ENCODE data around the gene SHD. TPM values are rescaled to one million over a fixed set of nuclear protein-coding genes. Genes with fewer than 3 reads are reported as not detected.

Gene SHD
- total RNA-seq, 1 donor = not detected

DNA sequence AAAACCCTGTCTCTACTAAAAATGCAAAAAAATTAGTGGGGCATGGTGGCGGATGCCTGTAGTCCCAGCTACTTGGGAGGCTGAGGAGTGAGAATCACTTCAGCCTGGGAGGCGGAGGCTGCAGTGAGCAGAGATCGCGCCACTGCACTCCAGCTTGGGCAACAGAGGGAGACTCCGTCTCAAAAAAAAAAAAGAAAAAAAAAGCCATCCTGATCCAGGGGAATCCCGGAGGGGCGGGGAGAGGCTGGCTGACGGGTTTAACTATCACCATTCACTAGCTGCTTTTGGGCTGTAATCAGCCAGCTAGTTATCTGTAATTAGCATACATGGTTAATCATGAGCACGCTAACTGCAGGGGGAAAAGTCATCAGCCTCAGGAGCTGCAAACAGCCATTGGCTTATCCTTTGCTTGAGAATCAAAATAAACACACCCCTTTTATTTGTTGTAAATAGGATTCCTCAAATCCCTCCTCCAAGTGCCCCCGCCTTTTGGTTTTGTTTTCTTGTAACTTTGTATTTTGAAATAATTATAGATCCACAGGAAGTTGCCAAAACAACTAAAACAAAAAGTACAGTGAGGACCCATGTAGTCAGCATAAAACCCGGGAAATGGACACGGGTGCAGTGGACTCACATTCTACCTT, 34.9 kb downstream of the SHD start:
- DNase-seq (ENCODE audit: low read depth) = peak; percentile 26
- no peak overlapping the region for H3K4me3 ChIP-seq (ENCODE audit: low read depth, low read length)
- TF ChIP-seq, protein P1, sequence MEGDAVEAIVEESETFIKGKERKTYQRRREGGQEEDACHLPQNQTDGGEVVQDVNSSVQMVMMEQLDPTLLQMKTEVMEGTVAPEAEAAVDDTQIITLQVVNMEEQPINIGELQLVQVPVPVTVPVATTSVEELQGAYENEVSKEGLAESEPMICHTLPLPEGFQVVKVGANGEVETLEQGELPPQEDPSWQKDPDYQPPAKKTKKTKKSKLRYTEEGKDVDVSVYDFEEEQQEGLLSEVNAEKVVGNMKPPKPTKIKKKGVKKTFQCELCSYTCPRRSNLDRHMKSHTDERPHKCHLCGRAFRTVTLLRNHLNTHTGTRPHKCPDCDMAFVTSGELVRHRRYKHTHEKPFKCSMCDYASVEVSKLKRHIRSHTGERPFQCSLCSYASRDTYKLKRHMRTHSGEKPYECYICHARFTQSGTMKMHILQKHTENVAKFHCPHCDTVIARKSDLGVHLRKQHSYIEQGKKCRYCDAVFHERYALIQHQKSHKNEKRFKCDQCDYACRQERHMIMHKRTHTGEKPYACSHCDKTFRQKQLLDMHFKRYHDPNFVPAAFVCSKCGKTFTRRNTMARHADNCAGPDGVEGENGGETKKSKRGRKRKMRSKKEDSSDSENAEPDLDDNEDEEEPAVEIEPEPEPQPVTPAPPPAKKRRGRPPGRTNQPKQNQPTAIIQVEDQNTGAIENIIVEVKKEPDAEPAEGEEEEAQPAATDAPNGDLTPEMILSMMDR (IDR thresholded peaks at IDR 0.05; ENCODE audit: insufficient read depth, low read depth, low read length) = no peak

DNA sequence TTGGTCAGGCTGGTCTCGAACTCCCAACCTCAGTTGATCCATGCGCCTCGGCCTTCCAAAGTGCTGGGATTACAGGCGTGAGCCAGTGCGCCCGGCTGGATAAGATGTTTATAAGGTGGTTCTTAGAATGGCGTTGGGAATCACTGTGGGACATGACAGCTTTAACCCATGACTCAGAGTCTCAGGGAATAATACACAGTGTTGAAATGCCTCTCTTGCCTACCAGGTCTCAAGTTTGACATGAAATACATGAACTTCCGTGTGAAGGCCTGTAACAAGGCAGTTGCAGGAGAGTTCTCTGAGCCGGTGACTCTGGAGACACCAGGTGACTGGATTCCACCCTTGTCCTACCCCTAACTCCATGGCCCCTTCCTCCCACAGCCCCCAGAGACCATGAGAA, 37.9 kb downstream of the SHD start:
- TF ChIP-seq, protein P1 (IDR thresholded peaks at IDR 0.05; ENCODE audit: insufficient read depth, low read depth, low read length) = no peak
- DNase-seq (ENCODE audit: low read depth) = peak; percentile 13

DNA sequence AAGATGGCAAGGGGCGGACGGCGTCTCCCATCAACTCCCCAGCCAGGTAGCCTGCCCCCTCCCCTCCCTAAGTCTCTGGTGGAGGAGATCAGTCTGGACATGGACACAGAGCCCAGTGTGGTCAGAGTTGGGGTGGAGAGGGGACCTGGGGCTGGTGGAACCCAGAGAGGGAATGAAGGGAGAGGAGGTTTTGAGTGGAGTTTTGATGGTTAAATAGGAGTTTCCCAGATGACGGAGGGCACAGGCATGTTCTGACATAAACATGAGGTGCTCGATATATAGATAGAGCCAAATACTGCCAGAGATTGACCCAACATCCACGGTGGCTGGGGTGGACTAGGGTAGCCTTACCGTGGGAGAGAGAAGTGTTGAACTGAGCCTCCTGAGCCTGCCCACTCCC, 39.4 kb downstream of the SHD start:
- TF ChIP-seq, protein P1 (IDR thresholded peaks at IDR 0.05; ENCODE audit: insufficient read depth, low read depth, low read length) = no peak
- DNase-seq (ENCODE audit: low read depth) = no peak
- no peak overlapping the region for H3K4me3 ChIP-seq (ENCODE audit: low read depth, low read length)

More for the DNA sequence above, 37.9 kb downstream of the SHD start:
- no peak overlapping the region for H3K4me3 ChIP-seq (ENCODE audit: low read depth, low read length)

DNA sequence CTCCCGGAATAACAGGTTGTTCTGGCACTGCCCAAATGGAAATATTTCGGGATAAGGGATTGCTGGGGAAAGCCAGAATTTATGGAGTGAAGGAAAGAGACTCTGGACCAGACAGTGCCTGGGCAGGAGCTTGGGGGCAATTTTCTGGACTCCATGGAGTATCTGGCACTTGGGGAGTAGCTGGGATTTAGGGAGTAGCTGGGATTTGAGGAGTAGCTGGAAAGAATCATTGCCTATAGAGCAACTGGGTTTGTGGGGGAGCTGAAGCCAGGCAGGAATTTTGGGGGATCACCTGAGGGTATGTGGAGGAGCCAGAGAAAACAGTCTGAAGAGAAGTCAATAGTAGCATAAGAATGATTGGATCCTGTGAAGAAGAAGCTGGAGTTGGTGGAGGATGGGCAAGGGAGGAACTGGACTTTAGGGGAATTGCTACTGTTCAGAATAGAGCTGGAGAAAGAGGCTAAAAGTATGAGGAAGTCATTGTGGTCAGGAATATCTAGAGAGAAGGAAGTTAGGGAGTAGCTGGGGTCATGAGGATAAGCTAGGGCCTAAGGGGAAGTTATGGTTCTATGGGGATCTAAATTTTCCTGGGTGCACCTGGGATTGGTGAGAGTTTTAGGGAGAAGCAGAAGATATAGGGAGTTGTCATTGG, 40.1 kb downstream of the SHD start:
- H3K4me3 ChIP-seq (ENCODE audit: low read depth, low read length) = no peak overlapping the region
- DNase-seq (ENCODE audit: low read depth) = no peak
- TF ChIP-seq, protein P1 (IDR thresholded peaks at IDR 0.05; ENCODE audit: insufficient read depth, low read depth, low read length) = no peak

DNA sequence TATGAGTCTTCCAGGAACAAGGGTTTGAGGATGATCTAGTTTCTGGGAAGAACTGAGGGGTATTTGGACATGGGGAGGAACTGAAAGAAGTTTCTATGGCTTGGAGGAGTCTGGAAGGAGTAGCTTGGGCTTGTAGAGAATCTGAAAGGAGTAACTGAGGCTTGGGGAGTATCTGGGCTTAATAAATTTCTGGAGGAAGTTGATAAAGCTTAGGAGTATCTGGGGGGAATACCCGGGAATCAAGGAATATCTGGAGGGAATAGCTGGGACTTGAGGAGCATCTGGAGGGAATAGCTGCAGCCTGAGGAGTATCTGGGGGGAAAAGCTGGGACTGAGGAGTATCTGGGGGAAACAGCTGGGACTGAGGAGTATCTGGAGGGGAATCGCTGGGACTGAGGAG, 41.4 kb downstream of the SHD start:
- DNase-seq (ENCODE audit: low read depth) = no peak
- TF ChIP-seq, protein P1 (IDR thresholded peaks at IDR 0.05; ENCODE audit: insufficient read depth, low read depth, low read length) = no peak
- H3K4me3 ChIP-seq (ENCODE audit: low read depth, low read length) = no peak overlapping the region

DNA sequence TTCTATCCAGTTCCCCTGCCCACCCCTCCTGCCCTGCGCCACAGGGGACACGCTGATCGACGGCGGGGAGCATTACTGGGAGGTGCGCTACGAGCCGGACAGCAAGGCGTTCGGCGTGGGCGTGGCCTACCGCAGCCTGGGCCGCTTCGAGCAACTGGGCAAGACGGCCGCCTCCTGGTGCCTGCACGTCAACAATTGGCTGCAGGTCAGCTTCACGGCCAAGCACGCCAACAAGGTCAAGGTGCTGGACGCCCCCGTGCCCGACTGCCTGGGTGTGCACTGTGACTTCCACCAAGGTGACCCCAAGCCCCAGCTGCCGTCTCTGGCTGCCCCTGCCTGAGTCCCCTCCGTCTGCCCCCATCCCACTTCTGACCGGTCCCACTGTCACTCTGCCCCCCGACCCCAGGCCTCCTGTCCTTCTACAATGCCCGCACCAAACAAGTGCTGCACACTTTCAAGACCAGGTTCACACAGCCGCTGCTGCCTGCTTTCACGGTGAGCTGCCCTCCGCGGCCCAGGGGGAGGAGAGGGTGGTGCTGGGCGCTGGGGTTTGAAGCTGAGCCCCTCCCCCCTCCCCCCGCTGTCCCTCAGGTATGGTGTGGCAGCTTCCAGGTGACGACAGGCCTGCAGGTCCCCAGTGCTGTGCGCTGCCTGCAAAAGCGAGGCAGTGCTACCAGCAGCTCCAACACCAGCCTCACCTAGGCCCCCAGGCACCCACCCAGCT, 44.0 kb downstream of the SHD start:
- TF ChIP-seq, protein P1 (IDR thresholded peaks at IDR 0.05; ENCODE audit: insufficient read depth, low read depth, low read length) = no peak
- DNase-seq (ENCODE audit: low read depth) = no peak
- no peak overlapping the region for H3K4me3 ChIP-seq (ENCODE audit: low read depth, low read length)

All from fibroblast of villous mesenchyme (primary cell).